HG03442 (cell line): ENCODE results near the gene ANKRD44.

Experiments
- ATAC-seq: cut with Tn5 transposase; IDR thresholded peaks from one replicate; pipeline ENCODE4 v1.9.1; 2021; ENCODE audit warnings: mild to moderate bottlenecking, moderate library complexity; ENCODE audit not compliant: unreplicated experiment

The ANKRD44 gene

DNA sequence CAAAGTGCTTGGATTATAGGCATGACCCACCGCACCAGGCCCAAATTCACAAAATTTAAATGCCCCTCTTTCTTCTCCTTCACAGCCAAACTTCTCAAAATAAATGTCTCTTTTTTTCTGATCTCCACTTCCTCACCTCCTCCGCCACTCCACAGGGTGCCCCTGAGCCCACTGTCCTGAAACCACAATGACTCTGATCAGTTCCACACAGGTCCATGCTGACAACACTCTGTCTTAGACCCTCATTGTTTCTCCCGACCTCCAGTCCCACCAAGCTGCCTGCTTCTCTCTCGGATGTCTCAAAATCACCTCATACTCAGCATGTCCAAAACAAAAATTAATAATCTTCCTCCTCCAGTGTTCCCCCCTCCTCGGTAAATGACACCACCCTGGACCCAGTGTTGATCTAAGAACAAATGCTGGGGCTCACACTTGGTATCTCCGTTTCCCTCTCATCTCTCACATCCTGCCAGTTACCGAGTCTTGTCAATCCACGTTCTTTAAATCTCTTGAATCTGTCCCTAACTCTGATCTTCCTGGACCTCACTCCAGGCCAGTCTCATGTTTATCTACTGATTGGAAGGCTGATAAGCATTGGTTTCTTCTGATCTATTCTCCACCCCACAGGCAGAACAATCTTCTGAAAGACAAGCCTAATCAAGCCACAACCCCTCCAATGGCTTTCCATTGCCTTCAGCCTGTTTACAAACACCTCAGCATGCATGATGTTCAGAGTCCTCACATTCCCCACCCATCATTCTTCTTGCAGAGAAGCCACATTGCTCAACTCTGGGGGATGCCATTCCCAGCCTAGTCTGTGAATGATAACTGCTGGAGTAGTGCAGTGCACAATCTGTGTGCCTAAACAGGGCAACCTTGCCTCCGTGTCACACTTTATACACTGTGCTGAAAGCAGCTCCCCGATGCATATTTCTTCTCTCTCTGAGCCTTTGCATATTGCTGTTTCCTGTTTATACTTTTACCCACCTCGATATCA, 12.4 kb upstream of the ANKRD44 start:
- peak; percentile 38 for ATAC-seq

DNA sequence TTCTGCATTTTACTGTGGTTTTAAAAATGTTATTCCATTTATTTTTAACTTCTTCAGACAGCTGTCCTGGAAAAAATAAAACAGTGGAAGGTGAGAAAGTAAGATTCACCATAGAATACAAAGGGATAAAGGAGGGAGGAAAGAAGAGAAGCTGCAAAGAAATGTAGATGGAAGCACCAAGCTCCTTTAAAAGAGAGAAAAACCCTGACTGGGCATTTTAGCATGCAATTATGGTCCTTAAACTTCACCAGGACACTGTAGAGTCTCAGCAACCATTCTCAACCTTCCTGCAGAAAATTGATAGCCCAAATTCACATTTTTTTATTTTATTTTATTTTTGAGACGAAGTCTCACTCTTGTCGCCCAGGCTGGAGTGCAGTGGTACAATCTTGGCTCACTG, 11.6 kb upstream of the ANKRD44 start:
- no peak for ATAC-seq

DNA sequence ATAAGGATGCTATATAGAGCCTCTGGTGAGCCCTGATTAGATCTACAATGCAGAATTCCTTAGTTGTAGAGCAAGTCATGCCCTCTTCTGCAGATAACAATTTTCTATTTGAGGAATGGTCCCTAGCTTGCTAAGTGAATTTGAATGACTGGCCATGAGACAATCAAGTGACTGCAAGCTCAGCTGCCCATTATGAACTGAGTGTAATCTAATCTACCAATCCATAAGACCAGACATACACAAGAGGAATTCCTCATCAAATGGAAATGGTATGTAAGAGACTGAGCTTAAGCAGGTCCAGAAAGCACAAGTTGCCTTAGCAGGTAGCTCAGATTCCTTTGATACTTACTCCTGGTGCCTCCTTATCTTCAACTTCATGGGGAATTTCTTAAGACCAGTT, 4.8 kb upstream of the ANKRD44 start:
- no peak for ATAC-seq

DNA sequence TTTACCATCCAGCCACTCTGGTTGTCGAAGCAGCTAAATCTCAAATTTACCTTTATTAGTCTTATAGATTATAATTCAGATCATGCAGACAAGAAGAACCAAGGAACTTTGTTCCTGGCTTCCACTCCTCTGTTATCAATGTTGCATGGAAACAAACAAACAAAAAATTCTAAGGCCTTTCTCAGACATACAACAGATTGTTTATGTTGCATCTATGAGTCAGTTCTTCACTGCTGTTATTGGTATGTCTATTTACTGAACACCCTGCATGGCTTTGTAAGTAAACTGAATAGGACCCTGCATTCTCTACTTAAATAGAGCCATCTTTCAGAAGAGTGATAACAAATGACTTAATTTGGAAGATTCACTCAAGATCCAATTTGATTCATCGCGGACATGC, 1.6 kb upstream of the ANKRD44 start:
- no peak for ATAC-seq

DNA sequence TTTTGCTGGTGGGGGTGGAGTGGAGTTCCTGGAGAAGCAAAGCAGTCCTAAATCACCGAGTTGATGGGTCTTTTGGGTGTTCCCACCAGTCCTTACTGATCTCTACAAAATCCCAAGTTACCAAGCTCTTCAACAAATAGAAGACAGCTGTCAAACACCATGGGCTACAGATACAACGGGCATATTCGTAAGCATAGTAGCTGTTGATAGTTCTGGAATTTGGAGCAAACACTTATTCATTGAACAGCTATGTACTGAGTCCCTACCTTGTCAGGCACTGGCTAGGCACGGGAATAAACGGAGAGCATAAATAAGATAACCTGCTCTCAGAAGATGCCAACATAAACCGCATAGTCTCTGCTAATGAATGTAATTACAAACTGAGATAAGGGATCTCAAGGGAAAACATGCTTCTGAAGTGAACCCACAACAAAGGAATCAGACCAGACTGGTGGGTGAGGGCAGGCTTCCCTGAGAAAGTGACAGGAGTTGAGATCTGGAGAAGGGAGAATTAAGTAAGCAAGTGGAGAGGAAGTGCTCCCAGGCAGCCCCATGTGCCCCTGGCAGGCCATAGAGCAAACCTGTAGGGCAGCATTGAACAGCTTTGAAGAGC, 947 bp upstream of the ANKRD44 start:
- ATAC-seq, result no peak

DNA sequence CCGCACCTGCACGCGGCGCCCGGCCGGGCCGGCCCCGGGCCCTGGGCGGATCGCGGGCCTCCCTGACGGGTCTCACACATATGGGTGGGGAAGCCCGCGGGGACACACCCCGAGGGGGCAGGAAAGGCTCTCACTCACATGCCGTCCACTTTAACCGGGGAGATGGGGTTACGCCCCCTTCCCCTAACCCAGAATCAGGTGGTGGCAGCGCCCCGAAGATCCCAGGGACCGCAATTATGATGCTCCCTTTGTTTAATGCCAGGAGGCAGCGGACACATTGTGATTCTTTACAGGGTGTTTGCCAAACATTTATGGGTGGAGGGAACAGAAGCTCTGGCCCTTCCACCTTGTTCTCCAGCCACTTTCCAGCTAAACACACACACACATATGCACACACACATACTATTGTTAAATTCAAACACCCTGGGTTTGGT, 424 bp upstream of the ANKRD44 start:
- no peak for ATAC-seq

DNA sequence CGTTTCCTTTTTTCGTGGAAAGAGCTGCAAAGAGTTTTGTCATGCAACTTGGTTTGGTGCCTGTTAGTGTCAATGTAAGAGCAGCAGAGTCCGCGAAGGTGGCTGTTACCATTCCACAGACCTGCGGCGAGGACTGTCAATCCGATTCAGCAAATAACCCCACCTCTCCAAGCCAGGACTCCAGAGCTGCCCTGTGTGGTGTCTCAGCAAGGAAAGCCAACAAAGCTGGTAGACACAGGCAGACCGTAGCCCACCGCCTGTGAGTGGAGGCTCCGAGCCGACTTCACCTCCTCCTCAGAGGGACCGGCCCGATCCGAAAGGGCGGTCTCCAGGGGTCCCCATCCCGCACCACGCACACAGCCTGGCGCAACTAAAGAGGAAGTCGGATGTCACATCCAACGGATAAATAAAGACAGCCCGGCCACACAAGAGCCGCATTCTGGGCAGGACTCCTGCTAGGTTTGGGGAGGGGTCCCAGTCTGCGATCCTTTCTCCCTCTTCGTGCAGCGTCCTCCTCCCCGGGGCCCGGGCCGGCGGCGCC, 819 bp downstream of the ANKRD44 start:
- peak; percentile 2 for ATAC-seq

DNA sequence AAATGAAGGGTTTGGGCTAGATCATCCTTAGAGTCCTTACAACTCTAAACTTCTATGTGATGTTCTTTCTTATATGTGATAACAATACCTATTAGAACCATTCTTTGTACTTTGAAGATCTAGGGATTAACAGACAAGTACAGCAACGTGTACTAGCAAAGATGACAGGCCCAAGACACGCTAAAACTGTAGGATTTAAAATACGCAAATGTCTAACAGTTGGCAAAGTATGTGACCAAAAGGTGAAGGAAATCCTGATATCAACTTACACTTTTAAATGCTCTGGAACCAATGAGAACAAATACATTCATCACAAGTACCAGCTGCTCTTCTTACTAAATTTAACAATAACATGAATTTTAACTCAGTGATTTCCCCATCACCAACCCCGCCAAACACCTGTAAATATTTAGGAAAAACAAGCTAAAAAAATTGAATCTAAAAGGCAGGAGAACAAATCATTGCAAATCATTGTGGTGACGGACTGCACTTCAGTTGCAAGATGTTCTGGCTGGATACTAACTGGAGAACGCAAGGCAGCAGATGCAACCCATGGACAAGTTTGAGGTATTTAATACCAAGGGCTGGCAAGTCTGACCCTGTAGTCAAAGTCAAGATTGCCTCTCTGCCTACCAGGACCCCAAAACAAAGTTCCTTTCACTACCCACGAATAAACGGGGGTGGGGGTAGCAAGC, 1.4 kb downstream of the ANKRD44 start:
- ATAC-seq, result no peak

DNA sequence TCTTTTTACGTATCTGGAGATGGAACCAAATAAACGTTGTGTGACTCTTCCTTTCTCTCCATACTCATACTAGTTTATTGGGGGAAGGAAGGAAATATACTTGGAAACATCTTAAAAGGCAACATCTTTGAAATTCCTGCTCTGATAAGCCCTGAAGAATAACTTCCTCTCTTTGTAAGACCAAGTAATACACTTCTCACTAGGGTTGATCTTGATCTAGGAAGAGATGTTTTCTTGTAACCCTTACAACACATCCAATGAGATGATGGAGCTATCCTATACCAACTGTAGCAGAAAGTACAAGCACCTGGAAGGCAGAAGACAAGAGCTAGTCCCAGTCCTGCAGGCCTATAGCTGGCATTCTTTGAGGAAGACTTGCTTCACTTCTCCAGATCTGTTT, 2.0 kb downstream of the ANKRD44 start:
- no peak for ATAC-seq

DNA sequence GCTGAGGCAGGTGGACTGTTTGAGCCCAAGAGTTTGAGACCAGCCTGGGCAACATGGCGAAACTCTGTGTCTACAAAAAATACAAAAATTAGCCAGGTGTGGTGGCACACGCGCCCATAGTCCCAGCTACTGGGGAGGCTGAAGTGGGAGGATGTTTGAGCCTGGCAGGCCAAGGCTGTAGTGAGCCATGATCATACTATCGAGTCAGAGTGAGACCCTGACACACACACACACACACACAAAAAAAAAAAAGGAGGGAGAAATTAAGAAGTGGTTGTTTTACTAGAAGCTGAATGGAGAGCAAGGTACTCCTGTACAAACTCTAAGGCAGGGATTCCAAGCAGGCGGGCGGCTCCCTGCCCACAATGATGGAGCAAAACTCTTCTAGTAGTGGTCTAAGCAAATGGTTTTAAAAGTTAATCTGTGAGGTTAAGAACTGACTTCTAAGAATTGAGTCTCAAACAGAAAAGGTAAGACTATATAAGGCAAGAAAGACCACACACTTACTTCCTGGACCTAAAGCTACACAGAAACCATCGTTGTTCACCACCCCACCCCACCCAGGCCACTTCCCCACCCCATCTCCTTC, 2.6 kb downstream of the ANKRD44 start:
- ATAC-seq, result no peak

DNA sequence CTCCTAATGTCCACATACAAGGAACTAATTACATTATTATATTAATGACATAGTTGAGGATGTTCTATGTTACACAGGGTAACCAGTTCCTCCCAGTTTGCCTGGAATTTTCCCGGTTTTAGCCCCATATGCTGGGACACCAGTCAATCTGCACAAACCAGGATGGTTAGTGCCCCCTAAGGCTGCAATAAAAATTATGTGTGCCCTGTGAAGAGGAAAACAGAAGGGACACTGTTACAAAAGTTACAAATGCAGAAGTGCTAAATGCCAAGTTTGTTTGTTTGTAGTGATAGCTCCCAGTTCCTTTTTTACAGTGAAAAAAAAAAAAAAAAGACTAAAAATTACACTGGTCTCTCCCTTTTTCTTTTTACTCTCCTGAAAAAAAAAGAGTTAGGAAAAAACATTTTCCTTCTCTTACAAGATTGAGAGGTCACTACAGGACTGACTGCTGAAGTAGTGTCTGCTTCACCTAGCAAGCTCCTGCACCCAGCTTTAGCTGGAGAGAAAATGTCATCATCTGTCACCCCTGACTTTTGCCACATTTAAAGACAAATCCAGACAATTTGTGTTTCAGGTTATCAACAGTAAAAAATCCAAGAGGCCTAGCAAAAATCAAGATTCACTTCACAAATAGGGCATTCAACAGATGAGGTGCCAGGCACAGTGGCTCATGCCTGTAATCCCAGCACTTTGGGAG, 3.2 kb downstream of the ANKRD44 start:
- ATAC-seq, result no peak

DNA sequence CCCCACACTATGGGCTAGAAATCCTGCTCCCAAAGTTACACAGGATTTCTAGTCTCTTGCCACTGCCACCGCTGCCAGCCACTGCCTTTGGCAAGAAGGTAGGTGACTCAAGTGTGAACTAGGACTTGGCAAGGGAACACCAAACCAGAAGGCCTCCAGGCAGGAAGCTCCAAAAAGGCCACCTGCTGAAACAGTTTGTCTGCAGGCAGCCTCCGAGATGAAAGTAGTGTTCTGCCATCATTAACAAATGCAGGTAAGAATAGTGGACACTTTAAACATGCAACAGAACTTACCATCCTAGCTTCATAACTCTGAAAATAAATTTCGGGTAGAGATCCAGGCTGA, 3.9 kb downstream of the ANKRD44 start:
- ATAC-seq, result no peak

DNA sequence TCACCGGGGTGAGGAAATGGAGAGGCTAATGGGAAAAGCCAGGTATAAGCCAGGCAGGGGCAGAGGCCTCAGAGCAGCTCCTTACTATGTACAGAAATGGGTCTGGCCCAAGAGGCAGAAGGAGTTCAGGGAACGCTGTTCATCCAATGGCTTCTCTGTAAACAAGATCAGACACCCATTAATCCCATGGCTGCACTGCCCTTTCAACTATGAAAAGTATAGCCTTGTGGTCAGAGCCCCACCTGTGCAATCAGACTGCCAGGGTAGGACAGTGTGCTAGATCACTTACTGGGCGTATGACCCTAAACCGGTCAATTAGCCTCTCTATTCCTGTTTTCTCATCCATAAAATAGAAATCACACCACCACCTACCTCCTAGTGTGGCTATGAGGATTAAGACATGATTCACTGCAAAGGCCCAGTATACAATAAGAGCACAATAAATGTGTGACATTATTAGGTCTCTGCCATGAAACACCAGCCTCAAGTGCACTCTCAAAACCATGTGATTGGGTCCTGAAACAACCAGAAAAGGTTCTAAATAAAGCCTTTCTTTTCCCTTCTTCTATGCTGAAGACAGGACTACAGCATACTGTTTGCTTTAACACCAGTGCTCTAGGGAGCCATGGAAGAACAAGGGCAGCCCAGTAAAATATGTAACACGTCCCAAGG, 4.4 kb downstream of the ANKRD44 start:
- no peak for ATAC-seq

DNA sequence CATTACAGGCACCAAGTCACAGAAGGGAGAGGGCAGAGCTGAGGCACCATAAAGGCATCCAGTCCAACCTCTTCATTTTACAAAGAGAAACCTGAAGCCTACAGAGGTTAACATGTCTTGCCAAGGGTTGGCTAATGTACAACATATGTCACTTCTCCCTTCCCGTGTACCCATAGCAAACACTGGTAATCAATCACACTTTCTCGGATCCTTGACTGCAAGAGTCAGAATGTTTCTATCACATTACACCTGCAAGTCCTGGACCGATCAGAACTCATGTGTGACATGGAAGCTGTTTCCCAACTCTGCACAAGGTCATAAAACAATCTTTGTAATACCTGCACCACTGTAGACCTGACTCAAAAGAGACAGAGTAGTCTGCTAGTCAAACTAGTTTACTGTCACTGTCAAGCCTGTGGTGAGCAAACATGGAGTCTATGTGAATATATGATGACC, 6.0 kb downstream of the ANKRD44 start:
- ATAC-seq, result peak; percentile 30

DNA sequence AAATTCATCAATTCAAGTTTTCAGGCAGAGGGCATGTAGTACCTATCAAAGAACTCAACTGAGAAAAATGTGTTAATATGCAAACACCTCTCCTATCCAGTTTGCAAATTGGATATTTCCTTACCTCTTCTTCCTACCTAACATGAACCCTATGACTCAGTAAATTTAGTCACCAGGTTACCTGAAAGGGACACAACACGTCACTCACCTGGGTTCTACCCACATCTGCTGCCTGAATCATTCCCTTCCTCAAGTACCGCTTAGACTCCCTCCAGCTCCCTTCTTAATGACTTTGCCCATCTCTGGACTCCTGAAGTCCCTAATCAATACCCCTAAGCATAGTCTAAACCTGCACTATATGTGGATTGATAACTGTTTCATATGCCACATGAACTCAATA, 10.4 kb downstream of the ANKRD44 start:
- ATAC-seq, result no peak

DNA sequence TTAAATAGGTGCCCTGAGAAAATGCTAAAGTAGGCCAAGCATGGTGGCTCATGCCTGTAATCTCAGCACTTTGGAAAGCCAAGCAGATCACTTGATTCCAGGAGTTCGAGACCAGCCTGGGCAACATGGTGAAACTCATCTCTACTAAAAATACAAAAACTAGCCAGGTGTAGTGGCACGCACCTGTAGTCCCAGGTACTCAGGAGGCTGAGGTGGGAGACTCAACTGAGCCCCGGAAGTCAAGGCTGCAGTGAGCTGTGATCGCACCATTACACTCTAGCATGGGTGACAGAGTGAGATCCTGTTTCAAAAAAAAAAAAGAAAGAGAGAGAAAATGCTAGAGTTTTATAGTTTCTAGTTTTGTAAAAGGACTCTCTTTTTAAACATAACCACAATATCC, 12.0 kb downstream of the ANKRD44 start:
- ATAC-seq, result no peak

DNA sequence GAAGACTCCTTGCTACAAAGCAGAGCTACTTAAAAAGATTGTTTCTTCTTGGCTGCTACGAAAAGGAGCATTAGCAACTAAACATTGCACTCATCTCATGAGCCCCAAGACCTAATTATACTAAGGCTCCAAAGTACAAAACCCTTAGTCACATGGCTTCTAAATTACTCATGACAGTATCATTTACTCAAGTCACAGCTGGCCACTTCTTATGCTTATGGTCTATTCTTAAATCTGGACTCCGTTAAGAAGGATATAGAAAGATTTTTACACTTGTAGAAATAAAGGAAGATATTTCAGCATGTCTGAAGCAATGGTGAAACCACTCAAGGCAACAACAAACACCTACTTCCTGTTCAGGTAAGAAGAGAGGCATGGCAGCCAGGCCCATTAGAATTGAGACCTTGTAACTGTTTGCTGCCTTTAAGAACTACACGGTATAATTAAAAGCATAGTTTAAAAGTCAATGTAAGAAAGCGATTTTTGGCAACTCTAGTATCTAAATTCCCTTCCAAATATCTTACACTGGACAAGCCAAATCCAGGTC, 12.7 kb downstream of the ANKRD44 start:
- ATAC-seq, result peak; percentile 31

DNA sequence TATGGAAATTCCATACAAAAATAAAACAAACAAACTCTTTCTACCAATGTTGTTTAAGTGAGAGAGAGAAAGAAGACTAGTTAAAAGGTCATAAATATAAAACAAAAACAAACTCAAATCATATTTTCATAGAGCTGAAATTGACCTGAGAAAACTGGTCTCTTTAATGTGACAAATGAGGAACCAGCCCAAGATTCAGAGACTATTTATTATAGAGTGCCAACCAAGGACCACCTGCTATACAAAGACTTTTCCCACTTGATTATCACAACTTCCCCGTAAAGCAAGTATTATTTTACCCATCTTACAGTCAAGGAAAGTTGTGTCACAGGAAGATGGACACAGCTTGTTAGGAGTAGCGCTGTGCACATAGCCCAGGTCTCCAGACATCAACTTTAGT, 13.3 kb downstream of the ANKRD44 start:
- ATAC-seq, result no peak

DNA sequence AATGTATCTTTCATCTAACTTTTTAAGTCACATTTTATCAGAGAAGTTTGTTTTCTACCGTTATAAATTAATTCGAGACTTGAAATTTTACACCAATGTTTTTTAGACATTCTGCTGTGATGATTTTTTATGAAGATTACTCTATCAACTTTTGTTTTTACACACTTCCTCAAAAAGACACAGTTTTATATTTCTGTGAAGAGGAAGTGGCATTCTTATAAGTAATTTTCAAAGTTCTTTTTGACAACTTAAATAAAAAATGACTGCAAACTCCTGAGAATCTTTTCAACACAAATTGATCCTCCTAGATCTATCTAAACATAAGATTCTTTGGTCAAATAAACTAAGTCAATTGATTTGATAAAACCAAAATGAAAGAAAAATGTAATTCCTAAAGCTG, 13.7 kb downstream of the ANKRD44 start:
- ATAC-seq, result no peak

DNA sequence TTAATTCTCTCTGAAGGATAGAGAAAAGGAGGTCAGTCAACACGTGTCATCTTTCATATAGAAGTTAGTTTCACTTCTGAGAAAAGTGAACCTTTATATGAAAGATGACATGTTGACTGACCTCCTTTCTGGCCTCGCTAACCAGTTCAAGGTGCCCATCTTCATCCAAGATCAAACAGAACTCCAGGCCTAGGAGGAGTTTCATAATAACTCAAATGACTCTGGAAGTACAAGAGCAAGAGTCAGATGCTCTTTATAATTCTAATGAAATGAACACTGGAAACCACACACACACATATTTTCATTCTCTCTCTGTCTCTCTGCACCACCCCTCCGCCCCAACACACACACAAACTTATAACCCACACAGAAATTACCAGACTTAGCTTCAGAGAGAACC, 16.3 kb downstream of the ANKRD44 start:
- ATAC-seq, result peak; percentile 28
